ENCODE results near the gene MACROD2.

Gene MACROD2

GRCh38 chr20:15257569-15257870 lies 1262.2 kb downstream of the MACROD2 start:
- DNase-seq (ENCODE audit: low read depth) = peak; percentile 27
- no peak for TF ChIP-seq CTCF (conservative IDR thresholded peaks at IDR 0.05; ENCODE audit: low read depth, low read length)

GRCh38 chr20:15265581-15266309 lies 1270.4 kb downstream of the MACROD2 start:
- no peak for TF ChIP-seq CTCF (conservative IDR thresholded peaks at IDR 0.05; ENCODE audit: low read depth, low read length)
- DNase-seq (ENCODE audit: low read depth) = no peak
- no peak overlapping the region for H3K4me3 ChIP-seq (ENCODE audit: low read depth, low read length)

More at GRCh38 chr20:15257569-15257870, 1262.2 kb downstream of the MACROD2 start:
- no peak overlapping the region for H3K4me3 ChIP-seq (ENCODE audit: low read depth, low read length)

GRCh38 chr20:15267935-15268334 lies 1272.6 kb downstream of the MACROD2 start:
- no peak for TF ChIP-seq CTCF (conservative IDR thresholded peaks at IDR 0.05; ENCODE audit: low read depth, low read length)
- DNase-seq (ENCODE audit: low read depth) = no peak
- no peak overlapping the region for H3K4me3 ChIP-seq (ENCODE audit: low read depth, low read length)

- TF ChIP-seq CTCF (conservative IDR thresholded peaks at IDR 0.05; ENCODE audit: low read depth, low read length) = no peak
- DNase-seq (ENCODE audit: low read depth) = no peak
- H3K4me3 ChIP-seq (ENCODE audit: low read depth, low read length) = no peak overlapping the region
Measured at GRCh38 chr20:15278041-15278440, 1282.7 kb downstream of the MACROD2 start.

- no peak for DNase-seq (ENCODE audit: low read depth)
Measured at GRCh38 chr20:15287329-15287728, 1292.0 kb downstream of the MACROD2 start.

GRCh38 chr20:15288106-15288505 lies 1292.8 kb downstream of the MACROD2 start:
- DNase-seq (ENCODE audit: low read depth) = no peak
- no peak overlapping the region for H3K4me3 ChIP-seq (ENCODE audit: low read depth, low read length)
- TF ChIP-seq CTCF (conservative IDR thresholded peaks at IDR 0.05; ENCODE audit: low read depth, low read length) = no peak

More at GRCh38 chr20:15287329-15287728, 1292.0 kb downstream of the MACROD2 start:
- no peak for TF ChIP-seq CTCF (conservative IDR thresholded peaks at IDR 0.05; ENCODE audit: low read depth, low read length)
- H3K4me3 ChIP-seq (ENCODE audit: low read depth, low read length) = no peak overlapping the region

- no peak for TF ChIP-seq CTCF (conservative IDR thresholded peaks at IDR 0.05; ENCODE audit: low read depth, low read length)
- no peak for DNase-seq (ENCODE audit: low read depth)
Measured at GRCh38 chr20:15289337-15289736, 1294.0 kb downstream of the MACROD2 start.

More at GRCh38 chr20:15289337-15289736, 1294.0 kb downstream of the MACROD2 start:
- no peak overlapping the region for H3K4me3 ChIP-seq (ENCODE audit: low read depth, low read length)
